ENCODE measurements around the gene CAT. TPM values are rescaled to one million over a fixed set of nuclear protein-coding genes. Genes with fewer than 3 reads are reported as not detected.

Gene CAT
- total RNA-seq, 4 donors from 2014 or later, result 107 to 150 (median 128) TPM

GRCh38 chr11:34457607-34458006 is 18.9 kb downstream of the CAT start:
- Histone ChIP-seq H3K4me3 (no peak overlapping the region), H3K27ac (no peak overlapping the region), H3K9me3 (no peaks in the 10 kb centered on the region), H3K4me1 (peaks cover 8 to 14% of the 10 kb centered on the region in 2 donors), H3K27me3 (no peaks in the 10 kb centered on the region), H3K36me3 (peaks cover 9 to 94% of the 10 kb centered on the region in 2 donors)
- DNase-seq (no peak), ATAC-seq (no peak)
- TF ChIP-seq CTCF (IDR thresholded peaks at IDR 0.05 in 4 of 5, conservative IDR thresholded peaks at IDR 0.05 in 1 of 5), result no peak
- no peak for TF ChIP-seq POLR2A (IDR thresholded peaks at IDR 0.05)
- in situ Hi-C loops (cut with MboI; ENCODE audit: low sequenced_read_pairs in 4 of 4) (no loop called here), intact Hi-C loops (cut with DNase I; ENCODE audit: low total_unique reads) (no loop called here)

GRCh38 chr11:34458525-34458924 is 19.8 kb downstream of the CAT start:
- DNase-seq (no peak), ATAC-seq (no peak)
- in situ Hi-C loops (cut with MboI; ENCODE audit: low sequenced_read_pairs in 4 of 4) (no loop called here), intact Hi-C loops (cut with DNase I; ENCODE audit: low total_unique reads) (no loop called here)
- Histone ChIP-seq H3K9me3 (no peaks in the 10 kb centered on the region), H3K36me3 (peaks cover 9 to 94% of the 10 kb centered on the region in 2 donors), H3K4me3 (no peak overlapping the region), H3K4me1 (peaks cover 8 to 14% of the 10 kb centered on the region in 2 donors), H3K27me3 (no peaks in the 10 kb centered on the region), H3K27ac (no peak overlapping the region)
- TF ChIP-seq CTCF (IDR thresholded peaks at IDR 0.05 in 4 of 5, conservative IDR thresholded peaks at IDR 0.05 in 1 of 5), result no peak
- no peak for TF ChIP-seq POLR2A (IDR thresholded peaks at IDR 0.05)

GRCh38 chr11:34459507-34460162 is 20.9 kb downstream of the CAT start:
- Histone ChIP-seq H3K27me3 (no peaks in the 10 kb centered on the region), H3K27ac (no peak overlapping the region), H3K9me3 (no peaks in the 10 kb centered on the region), H3K36me3 (peaks cover 9 to 94% of the 10 kb centered on the region in 2 donors), H3K4me3 (no peak overlapping the region), H3K4me1 (peaks cover 2 to 4% of the 10 kb centered on the region in 2 donors)
- ATAC-seq (no peak), DNase-seq (no peak)
- no peak for TF ChIP-seq CTCF (IDR thresholded peaks at IDR 0.05 in 4 of 5, conservative IDR thresholded peaks at IDR 0.05 in 1 of 5)
- TF ChIP-seq POLR2A (IDR thresholded peaks at IDR 0.05), result no peak
- intact Hi-C loops (cut with DNase I; ENCODE audit: low total_unique reads), result no loop called here
- in situ Hi-C loops (cut with MboI; ENCODE audit: low sequenced_read_pairs in 4 of 4), result no loop called here

- no peak overlapping the region for H3K27ac ChIP-seq
- H3K4me3 ChIP-seq, result no peak overlapping the region
- DNase-seq (no peak), ATAC-seq (no peak)
- intact Hi-C loops (cut with DNase I; ENCODE audit: low total_unique reads) (no loop called here), in situ Hi-C loops (cut with MboI; ENCODE audit: low sequenced_read_pairs in 4 of 4) (no loop called here)
- H3K4me1 ChIP-seq, result no peaks in the 10 kb centered on the region
- TF ChIP-seq CTCF (IDR thresholded peaks at IDR 0.05 in 4 of 5, conservative IDR thresholded peaks at IDR 0.05 in 1 of 5), result no peak
- no peak for TF ChIP-seq POLR2A (IDR thresholded peaks at IDR 0.05)
- no peaks in the 10 kb centered on the region for H3K9me3 ChIP-seq
- H3K27me3 ChIP-seq, result no peaks in the 10 kb centered on the region
- peaks cover 9 to 94% of the 10 kb centered on the region in 2 donors for H3K36me3 ChIP-seq
Observed at GRCh38 chr11:34460278-34460677, 21.5 kb downstream of the CAT start.

- H3K9me3 ChIP-seq, result no peaks in the 10 kb centered on the region
- H3K27me3 ChIP-seq, result no peaks in the 10 kb centered on the region
- ATAC-seq (no peak), DNase-seq (no peak)
- TF ChIP-seq POLR2A (IDR thresholded peaks at IDR 0.05), result no peak
- TF ChIP-seq CTCF (IDR thresholded peaks at IDR 0.05 in 4 of 5, conservative IDR thresholded peaks at IDR 0.05 in 1 of 5), result no peak
- no peak overlapping the region for H3K27ac ChIP-seq
- peaks cover 5 to 94% of the 10 kb centered on the region in 2 donors for H3K36me3 ChIP-seq
- H3K4me3 ChIP-seq, result no peak overlapping the region
- intact Hi-C loops (cut with DNase I; ENCODE audit: low total_unique reads) (no loop called here), in situ Hi-C loops (cut with MboI; ENCODE audit: low sequenced_read_pairs in 4 of 4) (no loop called here)
- H3K4me1 ChIP-seq, result no peaks in the 10 kb centered on the region
Observed at GRCh38 chr11:34461215-34461614, 22.5 kb downstream of the CAT start.

Data from gastrocnemius medialis (tissue), 4 donors.